ENCODE measurements around the gene C1QL1. TPM values are rescaled to one million over a fixed set of nuclear protein-coding genes. Genes with fewer than 3 reads are reported as not detected.

Gene C1QL1
- polyA plus RNA-seq, 1 donor (not counting 4 experiments of a cell fraction or from before 2014, with no cell fraction given), result 0.04 TPM

DNA sequence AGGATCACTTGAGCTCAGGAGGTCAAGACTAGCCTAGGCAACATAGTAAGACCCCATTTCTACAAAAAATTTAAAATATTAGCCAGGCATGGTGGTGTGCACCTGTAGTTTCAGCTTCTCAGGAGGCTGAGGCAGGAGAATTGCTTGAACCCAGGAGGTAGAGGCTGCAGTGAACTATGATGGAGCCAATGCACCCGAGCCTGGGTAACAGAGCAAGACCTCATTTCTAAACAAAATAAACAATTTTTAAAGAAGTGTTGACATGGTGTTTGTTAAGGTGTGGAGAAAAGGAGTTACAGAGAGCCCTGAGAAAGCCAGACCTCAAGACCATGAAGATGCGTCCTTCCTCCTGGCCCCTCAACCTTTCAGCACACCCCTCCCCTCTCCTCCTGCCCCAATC, 37.6 kb upstream of the C1QL1 start:
- no peaks in the 10 kb centered on the region for H3K4me1 ChIP-seq (ENCODE audit: control insufficient read depth, extremely low read depth, insufficient read depth, low read length)
- FAIRE-seq (no peak), DNase-seq (ENCODE audit: low read depth, low spot score) (no peak)
- no peak overlapping the region for H2AFZ ChIP-seq (ENCODE audit: control insufficient read depth, low read length)
- no peak overlapping the region for H3K9ac ChIP-seq (ENCODE audit: control insufficient read depth, extremely low read depth, insufficient read depth, low read length)
- no peaks in the 10 kb centered on the region for H3K36me3 ChIP-seq (ENCODE audit: control insufficient read depth in 2 of 2, extremely low read depth in 1 of 2, insufficient read depth in 2 of 2, low read length in 2 of 2)
- no peak overlapping the region for H3K4me2 ChIP-seq (ENCODE audit: control insufficient read depth, extremely low read depth, insufficient read depth, low read depth, low read length)
- dilution Hi-C loops (cut with MboI; ENCODE audit: extremely low pct_ligation_motif_present, low sequenced_read_pairs), result loop anchor here (25.0 kb wide), 1 partner anchor 93 kb away; the partner anchor contains the start of gene GFAP
- H3K79me2 ChIP-seq (ENCODE audit: control insufficient read depth, insufficient read depth, low read length), result no peaks in the 10 kb centered on the region
- peaks cover 13% of the 10 kb centered on the region for H3K27me3 ChIP-seq (ENCODE audit: control insufficient read depth, extremely low read depth, insufficient read depth, low read length)
- H3K9me1 ChIP-seq (ENCODE audit: control insufficient read depth, extremely low read depth, insufficient read depth, low read length), result no peaks in the 10 kb centered on the region
- H3K4me3 ChIP-seq (ENCODE audit: control insufficient read depth in 2 of 3, extremely low read depth in 1 of 3, insufficient read depth in 2 of 3, low read depth in 1 of 3, low read length in 3 of 3), result no peak overlapping the region
- TF ChIP-seq, protein P1, sequence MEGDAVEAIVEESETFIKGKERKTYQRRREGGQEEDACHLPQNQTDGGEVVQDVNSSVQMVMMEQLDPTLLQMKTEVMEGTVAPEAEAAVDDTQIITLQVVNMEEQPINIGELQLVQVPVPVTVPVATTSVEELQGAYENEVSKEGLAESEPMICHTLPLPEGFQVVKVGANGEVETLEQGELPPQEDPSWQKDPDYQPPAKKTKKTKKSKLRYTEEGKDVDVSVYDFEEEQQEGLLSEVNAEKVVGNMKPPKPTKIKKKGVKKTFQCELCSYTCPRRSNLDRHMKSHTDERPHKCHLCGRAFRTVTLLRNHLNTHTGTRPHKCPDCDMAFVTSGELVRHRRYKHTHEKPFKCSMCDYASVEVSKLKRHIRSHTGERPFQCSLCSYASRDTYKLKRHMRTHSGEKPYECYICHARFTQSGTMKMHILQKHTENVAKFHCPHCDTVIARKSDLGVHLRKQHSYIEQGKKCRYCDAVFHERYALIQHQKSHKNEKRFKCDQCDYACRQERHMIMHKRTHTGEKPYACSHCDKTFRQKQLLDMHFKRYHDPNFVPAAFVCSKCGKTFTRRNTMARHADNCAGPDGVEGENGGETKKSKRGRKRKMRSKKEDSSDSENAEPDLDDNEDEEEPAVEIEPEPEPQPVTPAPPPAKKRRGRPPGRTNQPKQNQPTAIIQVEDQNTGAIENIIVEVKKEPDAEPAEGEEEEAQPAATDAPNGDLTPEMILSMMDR (optimal IDR thresholded peaks at IDR 0.05 in 1 of 3, IDR thresholded peaks at IDR 0.05 in 1 of 3, conservative IDR thresholded peaks at IDR 0.05 in 1 of 3; ENCODE audit: extremely low read depth in 1 of 3, insufficient read depth in 2 of 3, low read length in 3 of 3), result no peak
- no peak for TF ChIP-seq EZH2 (IDR thresholded peaks at IDR 0.05; ENCODE audit: low read length)
- no peak overlapping the region for H3K27ac ChIP-seq (ENCODE audit: control insufficient read depth, insufficient read depth, low read length)
- no peaks in the 10 kb centered on the region for H3K9me3 ChIP-seq (ENCODE audit: control insufficient read depth, low read depth, low read length)
- H4K20me1 ChIP-seq (ENCODE audit: control insufficient read depth, extremely low read depth, insufficient read depth, low read length), result no peaks in the 10 kb centered on the region

DNA sequence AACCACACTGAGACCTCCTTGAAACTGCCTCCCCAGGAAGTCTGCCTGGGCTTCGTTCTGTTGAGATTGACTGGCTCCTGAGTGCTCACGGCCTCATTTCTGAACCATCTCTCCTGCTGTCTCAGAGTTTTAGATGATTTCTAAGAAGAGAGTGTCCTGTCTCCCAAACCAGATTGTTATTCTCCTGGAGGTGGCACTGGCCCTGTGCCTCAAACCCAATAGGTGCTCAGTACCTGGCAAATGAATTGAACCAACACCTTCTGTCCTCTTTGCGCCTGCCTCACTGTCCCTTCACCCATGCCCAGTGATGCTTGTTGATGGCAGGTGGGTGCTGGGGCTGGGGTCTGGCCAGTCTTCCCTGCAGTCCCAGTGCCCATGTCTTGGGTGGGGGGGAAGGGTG, 36.3 kb upstream of the C1QL1 start:
- dilution Hi-C loops (cut with MboI; ENCODE audit: extremely low pct_ligation_motif_present, low sequenced_read_pairs), result loop anchor here (25.0 kb wide), 1 partner anchor 92 kb away; the partner anchor contains the start of gene GFAP
- Histone ChIP-seq H3K36me3 (ENCODE audit: control insufficient read depth in 2 of 2, extremely low read depth in 1 of 2, insufficient read depth in 2 of 2, low read length in 2 of 2) (no peaks in the 10 kb centered on the region), H3K4me3 (ENCODE audit: control insufficient read depth in 2 of 3, extremely low read depth in 1 of 3, insufficient read depth in 2 of 3, low read depth in 1 of 3, low read length in 3 of 3) (no peak overlapping the region), H4K20me1 (ENCODE audit: control insufficient read depth, extremely low read depth, insufficient read depth, low read length) (no peaks in the 10 kb centered on the region), H2AFZ (ENCODE audit: control insufficient read depth, low read length) (no peak overlapping the region), H3K9ac (ENCODE audit: control insufficient read depth, extremely low read depth, insufficient read depth, low read length) (no peak overlapping the region), H3K27ac (ENCODE audit: control insufficient read depth, insufficient read depth, low read length) (no peak overlapping the region), H3K4me1 (ENCODE audit: control insufficient read depth, extremely low read depth, insufficient read depth, low read length) (no peaks in the 10 kb centered on the region), H3K4me2 (ENCODE audit: control insufficient read depth, extremely low read depth, insufficient read depth, low read depth, low read length) (no peak overlapping the region), H3K79me2 (ENCODE audit: control insufficient read depth, insufficient read depth, low read length) (no peaks in the 10 kb centered on the region), H3K9me1 (ENCODE audit: control insufficient read depth, extremely low read depth, insufficient read depth, low read length) (no peaks in the 10 kb centered on the region), H3K27me3 (ENCODE audit: control insufficient read depth, extremely low read depth, insufficient read depth, low read length) (peaks cover 13% of the 10 kb centered on the region), H3K9me3 (ENCODE audit: control insufficient read depth, low read depth, low read length) (no peaks in the 10 kb centered on the region)
- TF ChIP-seq, protein P1 (optimal IDR thresholded peaks at IDR 0.05 in 1 of 3, IDR thresholded peaks at IDR 0.05 in 1 of 3, conservative IDR thresholded peaks at IDR 0.05 in 1 of 3; ENCODE audit: extremely low read depth in 1 of 3, insufficient read depth in 2 of 3, low read length in 3 of 3), result no peak
- no peak for TF ChIP-seq EZH2 (IDR thresholded peaks at IDR 0.05; ENCODE audit: low read length)
- FAIRE-seq, result no peak
- no peak for DNase-seq (ENCODE audit: low read depth, low spot score)
